ENCODE data around the gene ZNF407. TPM values are rescaled to one million over a fixed set of nuclear protein-coding genes. Genes with fewer than 3 reads are reported as not detected.
A peak's percentile ranks its signal among the peaks of the same experiment; 100 is the strongest.
"Not testable (repeated sequence)": the region's sequence is repeated elsewhere in the genome, so short reads cannot be mapped to it uniquely, and the experiment has no call there.

Gene ZNF407, protein sequence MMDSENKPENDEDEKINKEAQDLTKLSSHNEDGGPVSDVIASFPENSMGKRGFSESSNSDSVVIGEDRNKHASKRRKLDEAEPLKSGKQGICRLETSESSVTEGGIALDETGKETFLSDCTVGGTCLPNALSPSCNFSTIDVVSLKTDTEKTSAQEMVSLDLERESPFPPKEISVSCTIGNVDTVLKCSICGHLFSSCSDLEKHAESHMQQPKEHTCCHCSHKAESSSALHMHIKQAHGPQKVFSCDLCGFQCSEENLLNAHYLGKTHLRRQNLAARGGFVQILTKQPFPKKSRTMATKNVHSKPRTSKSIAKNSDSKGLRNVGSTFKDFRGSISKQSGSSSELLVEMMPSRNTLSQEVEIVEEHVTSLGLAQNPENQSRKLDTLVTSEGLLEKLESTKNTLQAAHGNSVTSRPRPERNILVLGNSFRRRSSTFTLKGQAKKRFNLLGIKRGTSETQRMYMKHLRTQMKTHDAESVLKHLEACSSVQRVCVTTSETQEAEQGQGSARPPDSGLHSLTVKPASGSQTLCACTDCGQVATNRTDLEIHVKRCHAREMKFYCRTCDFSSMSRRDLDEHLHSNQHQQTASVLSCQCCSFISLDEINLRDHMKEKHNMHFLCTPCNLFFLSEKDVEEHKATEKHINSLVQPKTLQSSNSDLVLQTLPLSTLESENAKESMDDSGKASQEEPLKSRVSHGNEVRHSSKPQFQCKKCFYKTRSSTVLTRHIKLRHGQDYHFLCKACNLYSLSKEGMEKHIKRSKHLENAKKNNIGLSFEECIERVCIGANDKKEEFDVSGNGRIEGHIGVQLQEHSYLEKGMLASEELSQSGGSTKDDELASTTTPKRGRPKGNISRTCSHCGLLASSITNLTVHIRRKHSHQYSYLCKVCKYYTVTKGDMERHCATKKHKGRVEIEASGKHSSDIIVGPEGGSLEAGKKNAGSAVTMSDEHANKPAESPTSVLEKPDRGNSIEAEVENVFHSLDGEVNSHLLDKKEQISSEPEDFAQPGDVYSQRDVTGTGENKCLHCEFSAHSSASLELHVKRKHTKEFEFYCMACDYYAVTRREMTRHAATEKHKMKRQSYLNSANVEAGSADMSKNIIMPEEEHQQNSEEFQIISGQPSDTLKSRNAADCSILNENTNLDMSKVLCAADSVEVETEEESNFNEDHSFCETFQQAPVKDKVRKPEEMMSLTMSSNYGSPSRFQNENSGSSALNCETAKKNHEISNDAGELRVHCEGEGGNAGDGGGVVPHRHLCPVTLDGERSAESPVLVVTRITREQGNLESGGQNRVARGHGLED (N-terminal part only)
- 1 to 10 TPM; 1.5 to 4.7 (median 1.5) TPM for polyA plus RNA-seq

DNA sequence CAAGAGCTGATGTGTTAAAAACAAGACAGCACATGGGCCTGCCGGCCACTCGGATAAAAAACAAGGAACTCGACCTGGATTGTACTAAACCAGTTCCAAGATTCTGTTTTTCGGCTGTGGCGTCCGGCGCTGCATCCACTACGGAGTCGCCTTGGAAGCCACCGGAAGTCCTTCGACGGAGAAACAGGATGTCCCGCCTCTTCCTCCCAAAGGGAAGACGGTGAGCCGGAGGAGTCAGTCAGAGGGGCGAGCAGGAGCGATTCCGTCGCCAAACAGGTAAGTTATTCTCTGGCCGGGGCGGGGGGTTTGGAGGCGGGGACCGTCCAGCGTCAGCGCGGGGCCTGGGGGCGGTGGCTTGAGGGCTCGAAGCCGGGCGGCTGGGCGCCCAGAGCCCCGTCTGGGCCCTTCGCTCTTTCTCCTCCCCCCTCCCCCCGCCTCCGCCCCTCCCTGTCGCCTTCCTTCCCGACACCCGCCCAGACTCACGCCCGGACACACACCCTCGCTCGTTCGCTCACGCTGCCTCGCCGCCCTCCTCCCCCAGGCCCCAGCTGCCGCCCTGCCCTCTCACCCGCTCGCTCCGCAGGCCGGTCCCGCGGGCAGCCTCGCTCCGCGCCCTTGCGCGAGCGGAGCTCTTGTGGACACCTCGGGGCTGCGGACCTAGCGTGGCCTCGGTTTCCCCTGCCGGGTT, at the start of gene ZNF407:
Gene ZNF407 (plus strand): TSS at position 209 of the 688 bp plus-strand sequence. CDS start 33,150 bp downstream, outside the sequence.
- peak within 1 kb of the TSS; percentile 87 to 95 (median 95) for H3K4me3 Mint-ChIP-seq
- H3K36me3 Mint-ChIP-seq: peaks cover 0 to 11% (median 0%) of the 10 kb centered on the region in 3 donors
- H3K4me1 Mint-ChIP-seq: peaks cover 40 to 74% of the 10 kb centered on the region in 2 donors
- H3K27ac Mint-ChIP-seq: peak within 1 kb of the TSS; percentile 97 to 99 (median 98)
- H3K27me3 Mint-ChIP-seq (ENCODE audit: low read depth in 3 of 3): peaks cover 14 to 22% (median 17%) of the 10 kb centered on the region in 3 donors
- no peaks in the 10 kb centered on the region for H3K9me3 Mint-ChIP-seq
- peak; percentile 89 to 93 (median 91) for DNase-seq

DNA sequence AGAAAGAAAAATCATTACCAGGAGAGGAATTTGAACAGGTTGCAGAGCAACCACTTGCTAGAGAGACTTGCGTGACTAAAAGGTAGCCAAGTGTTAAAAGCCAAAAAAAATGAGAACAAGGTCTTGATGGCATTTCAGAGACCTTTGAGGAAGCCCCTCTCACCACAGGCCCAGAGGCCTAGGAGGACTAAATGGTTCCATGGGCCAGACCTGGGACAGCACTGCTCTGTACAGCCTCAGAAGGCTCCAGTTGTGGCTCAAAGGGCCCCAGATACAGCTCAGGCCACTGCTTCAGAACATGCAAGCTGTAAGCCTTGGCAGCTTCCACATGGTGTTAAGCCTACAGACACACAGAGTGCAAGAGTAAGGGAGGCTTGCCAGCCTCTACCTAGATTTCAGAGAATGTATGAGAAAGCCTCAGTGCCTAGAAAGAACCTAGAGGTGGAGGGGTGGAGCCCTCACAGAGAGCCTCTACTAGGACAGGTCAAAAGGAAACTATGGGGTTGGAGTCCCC, 48.0 kb upstream of the ZNF407 start:
- peaks cover 0 to 6% (median 0%) of the 10 kb centered on the region in 3 donors for H3K36me3 Mint-ChIP-seq
- H3K4me3 Mint-ChIP-seq: no peak overlapping the region
- H3K4me1 Mint-ChIP-seq: no peaks in the 10 kb centered on the region
- no peak overlapping the region for H3K27ac Mint-ChIP-seq
- peaks cover 0 to 14% (median 4%) of the 10 kb centered on the region in 3 donors for H3K27me3 Mint-ChIP-seq (ENCODE audit: low read depth in 3 of 3)
- no peak for DNase-seq
- peaks cover 0 to 7% (median 3%) of the 10 kb centered on the region in 6 donors for H3K9me3 Mint-ChIP-seq

DNA sequence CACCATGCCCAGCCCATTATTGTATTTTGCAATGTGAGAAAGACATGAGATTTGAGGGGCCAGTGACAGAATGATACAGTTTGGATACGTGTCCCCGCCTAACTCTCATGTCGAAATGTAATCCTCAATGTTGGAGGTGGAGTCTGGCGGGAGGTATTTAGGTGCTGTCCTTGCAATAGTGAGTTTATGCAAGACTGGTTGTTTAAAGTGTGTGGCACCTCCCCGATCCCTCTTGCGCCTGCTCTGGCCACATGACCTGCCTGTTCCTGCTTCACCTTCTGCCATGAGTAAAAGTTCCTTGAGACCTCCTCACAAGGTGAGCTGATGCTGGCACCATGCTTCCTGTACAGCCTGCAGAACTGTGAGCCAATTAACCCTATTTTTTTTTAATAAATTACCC, 46.8 kb upstream of the ZNF407 start:
- H3K27me3 Mint-ChIP-seq (ENCODE audit: low read depth in 3 of 3): peaks cover 0 to 14% (median 4%) of the 10 kb centered on the region in 3 donors
- no peak for DNase-seq
- no peak overlapping the region for H3K27ac Mint-ChIP-seq
- H3K4me3 Mint-ChIP-seq: no peak overlapping the region
- H3K36me3 Mint-ChIP-seq: peaks cover 0 to 6% (median 0%) of the 10 kb centered on the region in 3 donors
- H3K9me3 Mint-ChIP-seq: peaks cover 0 to 7% (median 3%) of the 10 kb centered on the region in 6 donors
- no peaks in the 10 kb centered on the region for H3K4me1 Mint-ChIP-seq

DNA sequence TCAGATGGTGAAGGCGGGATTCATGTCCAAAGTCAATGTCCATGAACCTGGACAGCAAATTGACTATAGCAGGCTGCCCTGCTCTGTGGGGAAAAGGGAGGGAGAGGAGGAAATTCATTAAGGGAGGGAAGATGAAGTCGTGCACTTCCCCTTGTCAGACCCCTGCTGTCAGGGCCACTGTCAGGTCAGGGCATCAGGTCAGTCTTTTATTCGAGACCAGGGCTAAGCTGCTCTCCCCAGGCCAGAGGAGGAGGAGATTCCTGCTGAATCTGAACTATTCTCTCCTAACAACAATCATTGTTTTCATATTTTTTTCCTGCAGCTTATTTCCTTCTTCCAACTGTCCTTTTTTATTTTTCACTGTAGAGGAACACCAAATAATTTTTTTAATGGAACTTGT, 46.2 kb upstream of the ZNF407 start:
- H3K4me3 Mint-ChIP-seq: no peak overlapping the region
- peaks cover 0 to 14% (median 4%) of the 10 kb centered on the region in 3 donors for H3K27me3 Mint-ChIP-seq (ENCODE audit: low read depth in 3 of 3)
- no peak overlapping the region for H3K27ac Mint-ChIP-seq
- peaks cover 0 to 6% (median 0%) of the 10 kb centered on the region in 3 donors for H3K36me3 Mint-ChIP-seq
- H3K9me3 Mint-ChIP-seq: peaks cover 0 to 7% (median 3%) of the 10 kb centered on the region in 6 donors
- no peak for DNase-seq
- no peaks in the 10 kb centered on the region for H3K4me1 Mint-ChIP-seq

DNA sequence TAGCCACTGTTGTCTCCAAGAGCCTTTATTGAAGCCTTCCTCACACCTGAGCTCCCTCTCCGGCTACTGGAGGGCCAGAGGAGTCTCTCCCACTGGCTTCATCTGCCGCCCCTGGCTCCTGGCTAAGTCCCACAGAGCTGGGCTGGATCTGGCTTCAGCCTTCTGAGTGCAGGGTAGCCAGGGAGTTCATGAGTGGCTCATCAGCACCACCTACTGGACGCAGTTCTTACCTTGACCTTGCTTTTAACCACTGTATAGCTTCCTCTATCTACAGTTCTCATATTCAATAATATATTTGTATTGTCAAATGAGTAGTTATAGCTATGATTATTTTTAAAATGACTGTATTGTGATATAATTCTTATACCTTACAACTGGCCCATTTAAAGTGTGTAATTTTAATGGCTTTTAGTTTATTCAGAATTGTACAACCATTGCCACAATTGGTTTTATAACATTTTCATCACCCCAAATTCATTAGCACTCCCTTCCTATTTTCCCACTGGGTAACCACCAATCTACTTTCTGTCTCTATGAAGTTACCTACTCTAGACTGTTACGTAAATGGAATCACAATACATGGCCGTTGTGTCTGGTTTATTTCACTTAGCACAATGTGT, 45.6 kb upstream of the ZNF407 start:
- DNase-seq: peak; percentile 53 to 68 (median 60)
- no peak overlapping the region for H3K27ac Mint-ChIP-seq
- peaks cover 0 to 12% (median 4%) of the 10 kb centered on the region in 3 donors for H3K27me3 Mint-ChIP-seq (ENCODE audit: low read depth in 3 of 3)
- H3K9me3 Mint-ChIP-seq: peaks cover 0 to 7% (median 3%) of the 10 kb centered on the region in 6 donors
- no peak overlapping the region for H3K4me3 Mint-ChIP-seq
- no peaks in the 10 kb centered on the region for H3K4me1 Mint-ChIP-seq
- H3K36me3 Mint-ChIP-seq: peaks cover 0 to 6% (median 0%) of the 10 kb centered on the region in 3 donors

DNA sequence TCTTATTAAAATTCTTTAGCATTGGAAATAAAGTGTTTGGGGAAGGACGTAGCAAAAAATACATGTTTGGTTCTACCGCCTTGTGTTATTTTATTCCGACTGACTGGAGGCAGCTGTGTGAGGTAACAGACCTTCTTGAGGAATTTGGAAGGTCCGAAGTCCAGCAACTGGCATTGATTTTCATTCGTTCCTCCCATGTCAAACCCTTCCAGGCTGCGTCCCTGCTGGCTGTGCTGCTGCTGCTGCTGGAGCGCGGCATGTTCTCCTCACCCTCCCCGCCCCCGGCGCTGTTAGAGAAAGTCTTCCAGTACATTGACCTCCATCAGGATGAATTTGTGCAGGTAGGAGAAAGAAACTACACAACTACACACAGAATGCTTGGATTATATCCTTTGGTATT, 41.5 kb upstream of the ZNF407 start:
- H3K4me1 Mint-ChIP-seq: no peaks in the 10 kb centered on the region
- DNase-seq: no peak

DNA sequence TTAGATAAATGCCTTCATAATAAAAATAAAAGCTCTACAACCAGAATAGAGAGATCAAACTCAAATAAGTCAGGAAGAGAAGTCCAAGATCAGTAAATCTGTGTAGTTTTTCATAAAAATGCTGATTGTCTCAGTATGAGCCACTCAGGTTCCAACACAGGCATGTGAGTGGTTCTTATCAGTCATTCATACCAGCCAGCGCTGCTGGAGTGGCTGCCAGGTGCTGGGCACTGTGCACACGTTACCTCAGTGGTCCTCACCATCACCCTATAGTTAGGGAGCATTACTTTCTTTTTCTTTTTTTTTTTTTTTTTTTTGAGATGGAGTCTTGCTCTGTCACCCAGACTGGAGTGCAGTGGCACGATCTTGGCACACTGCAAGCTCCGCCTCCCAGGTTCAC, 39.6 kb upstream of the ZNF407 start:
- Mint-ChIP-seq H3K9me3 (no peaks in the 10 kb centered on the region), H3K4me3 (no peak overlapping the region), H3K27me3 (ENCODE audit: low read depth in 3 of 3) (peaks cover 1 to 5% (median 3%) of the 10 kb centered on the region in 3 donors), H3K36me3 (no peaks in the 10 kb centered on the region), H3K4me1 (no peaks in the 10 kb centered on the region), H3K27ac (no peak overlapping the region)
- no peak for DNase-seq

More for the DNA sequence above, 41.5 kb upstream of the ZNF407 start:
- H3K27ac Mint-ChIP-seq: no peak overlapping the region
- H3K9me3 Mint-ChIP-seq: peaks cover 0 to 1% (median 0%) of the 10 kb centered on the region in 6 donors
- no peaks in the 10 kb centered on the region for H3K36me3 Mint-ChIP-seq
- H3K27me3 Mint-ChIP-seq (ENCODE audit: low read depth in 3 of 3): peaks cover 0 to 7% (median 4%) of the 10 kb centered on the region in 3 donors
- H3K4me3 Mint-ChIP-seq: no peak overlapping the region

DNA sequence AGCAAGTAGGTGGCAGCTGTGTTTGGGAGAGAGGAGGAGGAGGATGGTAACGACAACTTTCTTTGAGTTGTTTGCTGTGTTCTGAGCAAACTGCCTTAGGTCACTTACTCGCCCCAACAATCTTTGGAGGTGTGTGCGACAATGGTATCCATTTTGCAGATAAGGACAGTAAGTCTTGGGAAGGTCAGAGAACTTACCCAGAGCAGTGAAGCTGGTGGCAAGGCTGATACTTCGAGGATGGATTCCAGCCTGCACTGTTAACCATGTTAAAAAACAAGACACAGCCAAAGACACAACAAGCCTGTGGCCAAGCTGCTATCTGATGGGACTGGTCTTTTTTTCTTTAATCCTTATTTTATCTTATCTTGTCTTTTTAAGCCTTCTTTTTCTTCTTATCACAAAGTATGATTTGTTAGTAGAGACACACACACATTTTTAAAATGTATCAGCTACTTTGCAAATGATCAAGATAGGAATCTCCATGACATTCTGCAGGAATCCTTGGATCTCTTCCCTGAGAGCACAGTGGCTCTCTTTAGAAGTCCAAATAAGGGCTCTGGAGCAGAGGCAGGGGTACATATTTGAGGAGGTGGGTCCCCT, 35.4 kb upstream of the ZNF407 start:
- Mint-ChIP-seq H3K27ac (no peak overlapping the region), H3K36me3 (no peaks in the 10 kb centered on the region), H3K4me3 (no peak overlapping the region), H3K4me1 (no peaks in the 10 kb centered on the region), H3K27me3 (ENCODE audit: low read depth in 3 of 3) (peaks cover 1 to 7% (median 5%) of the 10 kb centered on the region in 3 donors), H3K9me3 (no peaks in the 10 kb centered on the region)
- DNase-seq: no peak

DNA sequence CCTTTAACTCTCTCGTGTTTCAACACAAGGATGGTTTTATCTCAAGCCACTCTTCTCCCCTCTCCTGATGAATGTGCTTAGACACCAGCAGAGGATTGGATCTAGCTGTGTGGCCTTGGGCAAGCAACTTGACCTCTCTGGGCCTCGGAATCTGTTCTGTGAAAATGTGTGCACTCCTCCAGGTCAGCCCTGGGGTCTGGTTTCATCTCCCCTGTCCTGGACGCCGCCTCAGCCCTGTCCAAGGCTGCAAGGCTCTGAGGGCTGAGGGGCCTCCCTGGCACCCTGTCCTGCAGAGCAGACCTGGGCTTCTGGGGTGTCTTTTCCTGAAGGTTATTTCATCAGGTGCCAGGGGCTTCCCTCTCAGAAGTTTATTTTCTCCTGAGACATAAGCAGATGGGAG, 34.9 kb upstream of the ZNF407 start:
- no peaks in the 10 kb centered on the region for H3K9me3 Mint-ChIP-seq
- H3K36me3 Mint-ChIP-seq: no peaks in the 10 kb centered on the region
- no peak overlapping the region for H3K27ac Mint-ChIP-seq
- H3K4me1 Mint-ChIP-seq: no peaks in the 10 kb centered on the region
- no peak overlapping the region for H3K4me3 Mint-ChIP-seq
- H3K27me3 Mint-ChIP-seq (ENCODE audit: low read depth in 3 of 3): peaks cover 1 to 7% (median 5%) of the 10 kb centered on the region in 3 donors
- no peak for DNase-seq

DNA sequence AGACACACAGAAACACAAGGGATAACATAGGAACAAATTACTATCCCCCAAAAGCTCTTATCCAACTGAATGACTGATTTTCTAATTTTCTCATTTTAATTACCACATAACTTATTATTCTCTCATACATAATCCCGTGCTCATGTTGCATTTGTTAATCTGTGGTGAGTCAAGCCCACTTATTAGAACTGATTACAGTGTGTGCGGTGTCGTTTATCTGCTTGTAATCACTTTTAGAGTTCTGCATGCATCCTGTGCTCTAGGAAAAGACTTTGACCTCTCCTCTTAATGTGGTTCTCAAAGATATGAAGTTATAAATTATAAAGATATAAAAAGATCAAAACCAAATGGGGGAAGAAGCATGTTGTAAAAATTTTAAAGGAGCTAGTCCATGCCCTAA, 33.7 kb upstream of the ZNF407 start:
- H3K36me3 Mint-ChIP-seq: no peaks in the 10 kb centered on the region
- H3K4me1 Mint-ChIP-seq: no peaks in the 10 kb centered on the region
- no peak for DNase-seq
- H3K27me3 Mint-ChIP-seq (ENCODE audit: low read depth in 3 of 3): peaks cover 1 to 10% (median 8%) of the 10 kb centered on the region in 3 donors
- H3K9me3 Mint-ChIP-seq: no peaks in the 10 kb centered on the region
- H3K27ac Mint-ChIP-seq: no peak overlapping the region
- no peak overlapping the region for H3K4me3 Mint-ChIP-seq

DNA sequence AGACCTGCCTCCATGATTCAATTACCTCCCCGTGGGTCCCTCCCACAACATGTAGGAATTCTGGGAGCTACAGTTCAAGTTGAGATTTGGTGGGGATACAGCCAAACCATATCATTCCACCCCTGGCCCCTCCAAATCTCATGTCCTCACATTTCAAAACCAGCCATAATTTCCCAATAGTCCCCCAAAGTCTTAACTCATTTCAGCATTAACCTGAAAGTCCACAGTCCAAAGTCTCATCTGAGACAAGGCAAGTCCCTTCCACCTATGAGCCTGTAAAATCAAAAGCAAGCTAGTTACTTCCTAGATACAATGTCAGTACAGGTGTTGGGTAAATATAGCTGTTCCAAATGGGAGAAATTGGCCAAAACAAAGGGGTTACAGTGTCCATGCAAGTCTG, 32.5 kb upstream of the ZNF407 start:
- not testable (repeated sequence) for H3K9me3 Mint-ChIP-seq, H3K27ac Mint-ChIP-seq, H3K4me1 Mint-ChIP-seq, H3K36me3 Mint-ChIP-seq, DNase-seq, H3K4me3 Mint-ChIP-seq
- peaks cover 1 to 12% (median 9%) of the 10 kb centered on the region in 3 donors for H3K27me3 Mint-ChIP-seq (ENCODE audit: low read depth in 3 of 3)

DNA sequence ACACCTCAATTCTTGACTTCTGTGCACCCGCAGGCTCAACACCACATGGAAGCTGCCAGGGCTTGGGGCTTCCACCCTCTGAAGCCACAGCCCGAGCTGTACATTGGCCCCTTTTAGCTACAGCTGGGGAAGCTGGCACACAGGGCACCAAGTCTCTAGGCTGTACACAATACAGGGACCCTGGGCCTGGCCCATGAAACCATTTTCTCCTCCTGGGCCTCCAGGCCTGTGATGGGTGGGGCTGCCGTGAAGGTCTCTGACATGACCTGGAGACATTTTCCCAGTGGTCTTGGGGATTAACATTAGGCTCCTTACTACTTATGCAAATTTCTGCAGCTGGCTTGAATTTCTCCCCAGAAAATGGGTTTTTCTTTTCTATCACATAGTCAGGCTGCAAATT, 31.7 kb upstream of the ZNF407 start:
- not testable (repeated sequence) for H3K36me3 Mint-ChIP-seq, H3K9me3 Mint-ChIP-seq, H3K4me3 Mint-ChIP-seq, DNase-seq, H3K4me1 Mint-ChIP-seq, H3K27ac Mint-ChIP-seq
- H3K27me3 Mint-ChIP-seq (ENCODE audit: low read depth in 3 of 3): peaks cover 3 to 14% (median 9%) of the 10 kb centered on the region in 3 donors
